ENCODE measurements around the gene SLC35D1. TPM values are rescaled to one million over a fixed set of nuclear protein-coding genes. Genes with fewer than 3 reads are reported as not detected.

SLC35D1 gene
- total and polyA plus RNA-seq, 2 donors (not counting 1 experiment from before 2014, with no cell fraction given), result 19.3 to 20.3 TPM

GRCh38 chr1:66985835-66986234 lies 68.1 kb downstream of the SLC35D1 start:
- DNase-seq (ENCODE audit: low read depth in 2 of 2), result no peak
- Histone ChIP-seq H2AFZ (ENCODE audit: low read length) (no peak overlapping the region), H3K9me3 (ENCODE audit: control insufficient read depth, insufficient read depth, low read depth, low read length) (no peaks in the 10 kb centered on the region), H3K36me3 (ENCODE audit: control insufficient read depth, insufficient read depth, low read length) (peaks cover 6% of the 10 kb centered on the region), H3K4me2 (ENCODE audit: extremely low read depth, insufficient read depth, low read length) (no peak overlapping the region), H4K20me1 (ENCODE audit: control insufficient read depth, extremely low read depth, insufficient read depth, low read length) (no peaks in the 10 kb centered on the region), H3K79me2 (ENCODE audit: control insufficient read depth, insufficient read depth, low read length) (no peaks in the 10 kb centered on the region), H3K4me3 (replicated peaks in 1 of 4; ENCODE audit: control extremely low read depth in 1 of 4, insufficient read depth in 1 of 4, low read depth in 3 of 4, low read length in 4 of 4) (no peak overlapping the region), H3K9ac (ENCODE audit: insufficient read depth, low read length) (no peak overlapping the region), H3K27ac (ENCODE audit: insufficient read depth, low read length) (no peak overlapping the region), H3K27me3 (ENCODE audit: control insufficient read depth, insufficient read depth, low read length) (no peaks in the 10 kb centered on the region), H3K4me1 (ENCODE audit: control insufficient read depth, extremely low read depth, insufficient read depth, low read length) (no peaks in the 10 kb centered on the region)
- TF ChIP-seq EZH2 (IDR thresholded peaks at IDR 0.05; ENCODE audit: low read length, missing control alignments) (no peak), CTCF (conservative IDR thresholded peaks at IDR 0.05 in 1 of 2, IDR thresholded peaks at IDR 0.05 in 1 of 2; ENCODE audit: low read depth in 1 of 2, low read length in 2 of 2) (no peak)

- Histone ChIP-seq H2AFZ (ENCODE audit: low read length) (no peak overlapping the region), H3K4me2 (ENCODE audit: extremely low read depth, insufficient read depth, low read length) (no peak overlapping the region), H3K27me3 (ENCODE audit: control insufficient read depth, insufficient read depth, low read length) (no peaks in the 10 kb centered on the region), H3K79me2 (ENCODE audit: control insufficient read depth, insufficient read depth, low read length) (no peaks in the 10 kb centered on the region), H3K4me1 (ENCODE audit: control insufficient read depth, extremely low read depth, insufficient read depth, low read length) (peaks cover 5% of the 10 kb centered on the region), H3K27ac (ENCODE audit: insufficient read depth, low read length) (no peak overlapping the region), H3K9me3 (ENCODE audit: control insufficient read depth, insufficient read depth, low read depth, low read length) (no peaks in the 10 kb centered on the region), H3K36me3 (ENCODE audit: control insufficient read depth, insufficient read depth, low read length) (peaks cover 6% of the 10 kb centered on the region), H3K9ac (ENCODE audit: insufficient read depth, low read length) (no peak overlapping the region), H4K20me1 (ENCODE audit: control insufficient read depth, extremely low read depth, insufficient read depth, low read length) (no peaks in the 10 kb centered on the region), H3K4me3 (replicated peaks in 1 of 4; ENCODE audit: control extremely low read depth in 1 of 4, insufficient read depth in 1 of 4, low read depth in 3 of 4, low read length in 4 of 4) (no peak overlapping the region)
- DNase-seq (ENCODE audit: low read depth in 2 of 2), result no peak
- TF ChIP-seq CTCF (conservative IDR thresholded peaks at IDR 0.05 in 1 of 2, IDR thresholded peaks at IDR 0.05 in 1 of 2; ENCODE audit: low read depth in 1 of 2, low read length in 2 of 2), result no peak
- TF ChIP-seq EZH2 (IDR thresholded peaks at IDR 0.05; ENCODE audit: low read length, missing control alignments), result no peak
These were observed 69.5 kb downstream of the SLC35D1 start for GRCh38 chr1:66984491-66984890.

- no peak overlapping the region for H3K9ac ChIP-seq (ENCODE audit: insufficient read depth, low read length)
- peaks cover 5% of the 10 kb centered on the region for H3K4me1 ChIP-seq (ENCODE audit: control insufficient read depth, extremely low read depth, insufficient read depth, low read length)
- H3K27ac ChIP-seq (ENCODE audit: insufficient read depth, low read length), result no peak overlapping the region
- H3K9me3 ChIP-seq (ENCODE audit: control insufficient read depth, insufficient read depth, low read depth, low read length), result no peaks in the 10 kb centered on the region
- no peaks in the 10 kb centered on the region for H3K27me3 ChIP-seq (ENCODE audit: control insufficient read depth, insufficient read depth, low read length)
- no peak for DNase-seq (ENCODE audit: low read depth in 2 of 2)
- H2AFZ ChIP-seq (ENCODE audit: low read length), result no peak overlapping the region
- no peaks in the 10 kb centered on the region for H3K79me2 ChIP-seq (ENCODE audit: control insufficient read depth, insufficient read depth, low read length)
- no peak overlapping the region for H3K4me3 ChIP-seq (replicated peaks in 1 of 4; ENCODE audit: control extremely low read depth in 1 of 4, insufficient read depth in 1 of 4, low read depth in 3 of 4, low read length in 4 of 4)
- peaks cover 8% of the 10 kb centered on the region for H3K36me3 ChIP-seq (ENCODE audit: control insufficient read depth, insufficient read depth, low read length)
- H3K4me2 ChIP-seq (ENCODE audit: extremely low read depth, insufficient read depth, low read length), result no peak overlapping the region
- no peaks in the 10 kb centered on the region for H4K20me1 ChIP-seq (ENCODE audit: control insufficient read depth, extremely low read depth, insufficient read depth, low read length)
- TF ChIP-seq CTCF (conservative IDR thresholded peaks at IDR 0.05 in 1 of 2, IDR thresholded peaks at IDR 0.05 in 1 of 2; ENCODE audit: low read depth in 1 of 2, low read length in 2 of 2) (no peak), EZH2 (IDR thresholded peaks at IDR 0.05; ENCODE audit: low read length, missing control alignments) (no peak)
These were observed 71.2 kb downstream of the SLC35D1 start for GRCh38 chr1:66982561-66983260.
